B cell (primary cell): ENCODE results near the gene MIGA1. TPM values are rescaled to one million over a fixed set of nuclear protein-coding genes. Genes with fewer than 3 reads are reported as not detected.

ENCODE experiments used
- ATAC-seq: fragments of 200-7000 bp; cut with Tn5 transposase; one replicate; pipeline ENCODE4 v1.10.0; 2021; ENCODE audit warnings: low read depth, mild to moderate bottlenecking, moderate number of reproducible peaks, moderate library complexity
- CTCF ChIA-PET: fragments of 350-600 bp; sonication (Branson Sonifier 250); formaldehyde crosslinking; loops from one replicate; lab custom pipeline; 2021; ENCODE audit warnings: antibody characterized with exemption, inconsistent platforms; lab: Charles Lee
- POLR2A ChIA-PET: fragments of 350-600 bp; sonication (Branson Sonifier 250); formaldehyde crosslinking; loops from one replicate; lab custom pipeline; 2021; ENCODE audit warnings: antibody characterized with exemption; lab: Charles Lee
- DNase-seq: peaks from one replicate; pipeline ENCODE4 v3.0.0; 2013
- H2AFZ ChIP-seq: 2 replicates; pipeline ENCODE4 v1.6.1; 2012; ENCODE audit warnings: mild to moderate bottlenecking, low read depth, low read length; ENCODE audit not compliant: insufficient read depth, poor library complexity, severe bottlenecking
- H3K27ac ChIP-seq, 2 donors: 1 replicate in 1 of 2; 2 replicates in 1 of 2; pipeline ENCODE4 v1.5.1; 2012 to 2013; ENCODE audit warnings: low read length in 2 of 2, mild to moderate bottlenecking in 2 of 2, moderate library complexity in 1 of 2
- H3K27me3 ChIP-seq, 4 experiments: fragments of 200-600 bp in 1 of 4; sonication (generic) in 1 of 4; replicated peaks in 1 of 4; 1 replicate in 2 of 4; 2 replicates in 2 of 4; pipeline versions ENCODE4 v1.6.1 to v1.7.0; 2013 to 2016; ENCODE audit warnings: low read length in 3 of 4, mild to moderate bottlenecking in 2 of 4, mixed read lengths in 1 of 4, moderate library complexity in 1 of 4; ENCODE audit not compliant: insufficient read depth in 4 of 4, control insufficient read depth in 3 of 4; ENCODE audit errors: control extremely low read depth in 1 of 4
- H3K36me3 ChIP-seq, 2 experiments: replicated peaks in 1 of 2; 1 replicate in 1 of 2; 2 replicates in 1 of 2; pipeline versions ENCODE4 v1.6.1 to v1.7.1; 2013; ENCODE audit warnings: low read length in 1 of 2; ENCODE audit not compliant: insufficient read depth in 2 of 2, control insufficient read depth in 1 of 2; ENCODE audit errors: control extremely low read depth in 1 of 2, extremely low read depth in 1 of 2
- H3K4me1 ChIP-seq, 2 donors: fragments of 200-600 bp in 1 of 2; sonication (generic) in 1 of 2; 1 replicate in 1 of 2; 2 replicates in 1 of 2; pipeline versions ENCODE4 v1.5.1 to v1.6.1; 2013 to 2017; ENCODE audit warnings: low read length in 2 of 2; ENCODE audit not compliant: control insufficient read depth in 2 of 2, insufficient read depth in 2 of 2
- H3K4me2 ChIP-seq: replicated peaks from 2 replicates; pipeline ENCODE3; 2012; ENCODE audit warnings: mild to moderate bottlenecking, low read depth, low read length; ENCODE audit not compliant: poor library complexity, severe bottlenecking
- H3K4me3 ChIP-seq, 5 experiments: fragments of 200-600 bp in 1 of 5; sonication (generic) in 1 of 5; 1 replicate in 3 of 5; 2 replicates in 2 of 5; pipeline versions ENCODE4 v1.5.1 to v1.7.0; 2011 to 2016; ENCODE audit warnings: low read length in 4 of 5, mild to moderate bottlenecking in 4 of 5, low read depth in 2 of 5, control low read depth in 1 of 5, moderate library complexity in 1 of 5; ENCODE audit not compliant: insufficient read depth in 1 of 5; ENCODE audit errors: control extremely low read depth in 1 of 5, extremely low read depth in 1 of 5
- H3K79me2 ChIP-seq: fragments of 200-600 bp; sonication (generic); one replicate; pipeline ENCODE4 v1.6.0; 2016; ENCODE audit warnings: low read length; ENCODE audit not compliant: control insufficient read depth, insufficient read depth
- H3K9ac ChIP-seq: fragments of 200-600 bp; sonication (generic); 2 replicates; pipeline ENCODE4 v1.6.1; 2017; ENCODE audit warnings: mild to moderate bottlenecking, low read length, moderate library complexity
- H3K9me3 ChIP-seq, 3 donors: one replicate each; pipeline versions ENCODE4 v1.6.1 to v1.7.1; 2013; ENCODE audit warnings: low read length in 2 of 3; ENCODE audit not compliant: control insufficient read depth in 2 of 3, insufficient read depth in 1 of 3; ENCODE audit errors: control extremely low read depth in 1 of 3
- H4K20me1 ChIP-seq: 2 replicates; pipeline ENCODE4 v1.6.0; 2012; ENCODE audit warnings: mild to moderate bottlenecking, low read length; ENCODE audit not compliant: insufficient read depth, control insufficient read depth, poor library complexity, severe bottlenecking
- H3K27ac Mint-ChIP-seq: one replicate; pipeline ENCODE4 v1.8.0; 2021; ENCODE audit warnings: mixed read lengths
- H3K27me3 Mint-ChIP-seq: one replicate; pipeline ENCODE4 v1.8.0; 2021; ENCODE audit warnings: mixed read lengths
- H3K4me1 Mint-ChIP-seq: one replicate; pipeline ENCODE4 v1.8.0; 2021; ENCODE audit warnings: mixed read lengths
- H3K4me3 Mint-ChIP-seq: one replicate; pipeline ENCODE4 v1.8.0; 2021; ENCODE audit warnings: mixed read lengths
- H3K9me3 Mint-ChIP-seq: one replicate; pipeline ENCODE4 v1.8.0; 2022; ENCODE audit warnings: mixed read lengths; ENCODE audit not compliant: insufficient read depth
- EZH2 ChIP-seq: IDR thresholded peaks from 2 replicates; pipeline ENCODE4 v1.6.1; 2012; ENCODE audit warnings: borderline replicate concordance, low read depth, mild to moderate bottlenecking, moderate library complexity, low read length; ENCODE audit not compliant: insufficient read depth, poor library complexity, severe bottlenecking
- WGBS: methylation state at CpG from one replicate; pipeline ENCODE4 v1.1.5; 2013; ENCODE audit warnings: missing lambda C conversion rate; ENCODE audit not compliant: insufficient coverage; 5-methylcytosine and 5-hydroxymethylcytosine counted together
- intact Hi-C: fragments of 100-400 bp; cut with micrococcal nuclease; formaldehyde crosslinking; loops from one replicate; pipeline ENCODE4 v1.10.0; 2022
- polyA plus RNA-seq: library from polyadenylated mRNA; depleted of rRNA; stranded (reverse); fragments of >200 nt; gene quantifications from 2 replicates; pipeline ENCODE4 v1.2.3, GENCODE V29; 2012
- total RNA-seq, 2 donors: library from RNA; stranded (reverse); fragments of 120-200 nt in 1 of 2; gene quantifications; 1 replicate in 1 of 2; 2 replicates in 1 of 2; pipeline versions ENCODE4 v1.2.3 to v1.2.4, GENCODE V29; 2013 to 2022
- TF ChIP-seq, protein P1 (sequence below): fragments of 200-600 bp; IDR thresholded peaks from one replicate; pipeline ENCODE4 v1.8.0; 2022; ENCODE audit warnings: antibody characterized with exemption, mild to moderate bottlenecking

The MIGA1 gene
- total and polyA plus RNA-seq, 2 donors (not counting 1 experiment from before 2014, with no cell fraction given) = 5.0 to 18.0 TPM

DNA sequence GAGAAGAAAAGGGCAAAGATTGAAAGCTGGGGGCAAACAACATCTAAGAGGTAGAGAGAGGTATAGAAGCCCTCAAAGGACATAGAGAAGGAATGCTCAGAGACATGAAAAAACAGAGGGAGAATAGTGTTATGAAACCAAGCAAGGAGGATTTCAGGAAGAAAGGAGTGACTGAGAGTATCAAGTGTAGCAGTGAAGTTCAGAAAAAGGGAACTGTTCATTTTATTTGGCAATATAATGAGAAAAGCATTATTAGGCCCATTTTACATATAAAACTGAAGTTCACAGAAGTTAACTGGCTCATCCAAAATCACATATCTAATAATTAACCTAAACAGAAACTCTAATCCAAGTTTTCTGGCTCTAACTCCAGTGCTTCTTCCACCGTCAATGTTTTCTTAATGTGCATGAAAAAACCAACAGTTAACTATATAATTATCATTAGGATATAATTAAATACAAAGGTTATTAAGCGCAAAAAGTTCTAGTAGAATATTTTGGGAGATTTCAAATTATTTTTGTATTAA, 126.6 kb downstream of the MIGA1 start:
- Mint-ChIP-seq H3K4me1 (no peaks in the 10 kb centered on the region), H3K27ac (no peak overlapping the region), H3K27me3 (peaks cover 6% of the 10 kb centered on the region), H3K4me3 (no peak overlapping the region), H3K9me3 (no peaks in the 10 kb centered on the region)
- TF ChIP-seq, protein P1, sequence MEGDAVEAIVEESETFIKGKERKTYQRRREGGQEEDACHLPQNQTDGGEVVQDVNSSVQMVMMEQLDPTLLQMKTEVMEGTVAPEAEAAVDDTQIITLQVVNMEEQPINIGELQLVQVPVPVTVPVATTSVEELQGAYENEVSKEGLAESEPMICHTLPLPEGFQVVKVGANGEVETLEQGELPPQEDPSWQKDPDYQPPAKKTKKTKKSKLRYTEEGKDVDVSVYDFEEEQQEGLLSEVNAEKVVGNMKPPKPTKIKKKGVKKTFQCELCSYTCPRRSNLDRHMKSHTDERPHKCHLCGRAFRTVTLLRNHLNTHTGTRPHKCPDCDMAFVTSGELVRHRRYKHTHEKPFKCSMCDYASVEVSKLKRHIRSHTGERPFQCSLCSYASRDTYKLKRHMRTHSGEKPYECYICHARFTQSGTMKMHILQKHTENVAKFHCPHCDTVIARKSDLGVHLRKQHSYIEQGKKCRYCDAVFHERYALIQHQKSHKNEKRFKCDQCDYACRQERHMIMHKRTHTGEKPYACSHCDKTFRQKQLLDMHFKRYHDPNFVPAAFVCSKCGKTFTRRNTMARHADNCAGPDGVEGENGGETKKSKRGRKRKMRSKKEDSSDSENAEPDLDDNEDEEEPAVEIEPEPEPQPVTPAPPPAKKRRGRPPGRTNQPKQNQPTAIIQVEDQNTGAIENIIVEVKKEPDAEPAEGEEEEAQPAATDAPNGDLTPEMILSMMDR = no peak
- no peak for TF ChIP-seq EZH2
- Histone ChIP-seq H3K27ac (no peak overlapping the region), H3K27me3 (no peaks in the 10 kb centered on the region), H4K20me1 (no peaks in the 10 kb centered on the region), H3K79me2 (no peaks in the 10 kb centered on the region), H3K4me1 (no peaks in the 10 kb centered on the region), H3K4me2 (no peak overlapping the region), H3K9ac (no peak overlapping the region), H3K4me3 (no peak overlapping the region), H3K36me3 (no peaks in the 10 kb centered on the region), H3K9me3 (no peaks in the 10 kb centered on the region), H2AFZ (no peak overlapping the region)
- no CpG with 5 or more reads among the region's 2 CpGs for WGBS
- DNase-seq (no peak), ATAC-seq (no peak)
- ChIA-PET CTCF (no interaction called here), POLR2A (no interaction called here)
- intact Hi-C loops = no loop called here

DNA sequence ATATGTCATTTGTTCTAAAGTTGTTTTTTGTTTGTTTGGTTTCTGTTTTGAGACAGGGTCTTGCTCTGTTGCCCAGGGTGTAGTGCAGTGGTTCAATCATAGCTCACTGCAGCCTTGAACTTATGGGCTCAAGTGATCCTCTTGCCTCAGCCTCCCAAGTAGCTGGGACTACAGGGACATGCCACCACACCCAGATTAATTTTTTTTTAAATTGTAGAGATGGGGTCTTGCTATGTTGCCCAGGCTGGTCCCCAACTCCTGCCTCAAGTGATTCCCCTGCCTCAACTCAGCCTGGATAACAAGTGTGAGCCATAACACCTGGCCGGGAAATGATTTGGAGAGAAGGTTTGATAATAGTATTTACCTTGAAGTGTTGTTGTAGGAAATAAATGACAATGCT, 127.2 kb downstream of the MIGA1 start:
- Histone ChIP-seq H3K4me3 (no peak overlapping the region), H3K9me3 (no peaks in the 10 kb centered on the region), H3K79me2 (no peaks in the 10 kb centered on the region), H3K4me2 (no peak overlapping the region), H4K20me1 (no peaks in the 10 kb centered on the region), H3K4me1 (no peaks in the 10 kb centered on the region), H3K27ac (no peak overlapping the region), H2AFZ (no peak overlapping the region), H3K9ac (no peak overlapping the region), H3K36me3 (no peaks in the 10 kb centered on the region), H3K27me3 (no peaks in the 10 kb centered on the region)
- ChIA-PET CTCF (no interaction called here), POLR2A (no interaction called here)
- no peak overlapping the region for H3K4me3 Mint-ChIP-seq
- no peak for ATAC-seq
- DNase-seq = no peak
- intact Hi-C loops = no loop called here
- no peaks in the 10 kb centered on the region for H3K4me1 Mint-ChIP-seq
- no peak overlapping the region for H3K27ac Mint-ChIP-seq
- WGBS = no CpG with 5 or more reads among the region's 1 CpG
- no peak for TF ChIP-seq EZH2
- TF ChIP-seq, protein P1 = no peak
- H3K27me3 Mint-ChIP-seq = peaks cover 6% of the 10 kb centered on the region
- H3K9me3 Mint-ChIP-seq = no peaks in the 10 kb centered on the region
